Gastrocnemius medialis (tissue), 4 donors: Measurements from ENCODE around the gene NR1I2. TPM values are rescaled to one million over a fixed set of nuclear protein-coding genes. Genes with fewer than 3 reads are reported as not detected.

ENCODE experiments used
- ATAC-seq, 2 donors: fragments of 150-250 bp; one replicate each; pipeline ENCODE4 v1.9.1; 2016
- DNase-seq, 2 donors: peaks; one replicate each; pipeline ENCODE4 v3.0.0-alpha.2; 2019
- H3K27ac ChIP-seq, 4 donors: fragments of 200-600 bp; sonication (generic); 1 replicate in 1 of 4; 2 replicates in 3 of 4; pipeline ENCODE4 v1.5.1; 2016 to 2018; ENCODE audit warnings: mild to moderate bottlenecking in 2 of 4, moderate library complexity in 1 of 4
- H3K27me3 ChIP-seq, 3 donors: fragments of 200-600 bp; sonication (generic) in 2 of 3; 1 replicate in 1 of 3; 2 replicates in 2 of 3; pipeline versions ENCODE4 v1.5.1 to v1.6.0; 2016 to 2019; ENCODE audit warnings: mild to moderate bottlenecking in 1 of 3, moderate library complexity in 1 of 3
- H3K36me3 ChIP-seq, 2 donors: fragments of 200-600 bp; sonication (generic) in 1 of 2; one replicate each; pipeline ENCODE4 v1.5.1; 2017 to 2018
- H3K4me1 ChIP-seq, 2 donors: fragments of 200-600 bp; sonication (generic) in 1 of 2; one replicate each; pipeline ENCODE4 v1.5.1; 2016 to 2017; ENCODE audit warnings: mild to moderate bottlenecking in 2 of 2
- H3K4me3 ChIP-seq, 4 donors: fragments of 200-600 bp; sonication (generic) in 3 of 4; 1 replicate in 1 of 4; 2 replicates in 3 of 4; pipeline ENCODE4 v1.5.1; 2016 to 2019; ENCODE audit warnings: mild to moderate bottlenecking in 2 of 4
- H3K9me3 ChIP-seq, 3 donors: fragments of 200-600 bp; sonication (generic) in 2 of 3; 1 replicate in 1 of 3; 2 replicates in 2 of 3; pipeline ENCODE4 v1.5.1; 2016 to 2019
- CTCF ChIP-seq, 5 experiments: fragments of 450-650 bp in 3 of 5; fragments of 200-600 bp in 2 of 5; sonication (generic) in 2 of 5; IDR thresholded peaks in 4 of 5; conservative IDR thresholded peaks in 1 of 5; 1 replicate in 4 of 5; 2 replicates in 1 of 5; pipeline ENCODE4 v1.5.1; 2016 to 2019; ENCODE audit warnings: antibody characterized with exemption in 5 of 5, mild to moderate bottlenecking in 3 of 5, moderate library complexity in 3 of 5
- POLR2A ChIP-seq, 2 donors: fragments of 450-650 bp; IDR thresholded peaks; one replicate each; pipeline ENCODE4 v1.6.1; 2017; ENCODE audit warnings: antibody characterized with exemption in 2 of 2, mild to moderate bottlenecking in 2 of 2, moderate library complexity in 2 of 2
- in situ Hi-C, 4 donors: fragments of 200-750 bp; cut with MboI; loops; one replicate each; pipeline versions ENCODE4 v1.15.0 to v1.8.0; 2017; ENCODE audit warnings: low sequenced_read_pairs in 4 of 4
- intact Hi-C: fragments of 100-400 bp; cut with DNase I; formaldehyde crosslinking; loops from one replicate; pipeline ENCODE4 v1.15.1; 2023; ENCODE audit warnings: low total_unique reads
- total RNA-seq, 4 donors: library from RNA; depleted of rRNA; stranded (reverse); fragments of >200 nt; gene quantifications; one replicate each; pipeline versions ENCODE4 v1.1.0 to v1.2.3, GENCODE V29; 2016

Gene NR1I2
- total RNA-seq, 4 donors from 2014 or later = 0.17 to 0.18 TPM; not detected in 2

GRCh38 chr3:119864476-119864875, 82.6 kb downstream of the NR1I2 start:
- Histone ChIP-seq H3K4me1 (peaks cover 0 to 7% of the 10 kb centered on the region in 2 donors), H3K4me3 (no peak overlapping the region), H3K9me3 (no peaks in the 10 kb centered on the region), H3K36me3 (peaks cover 0 to 13% of the 10 kb centered on the region in 2 donors), H3K27me3 (no peaks in the 10 kb centered on the region), H3K27ac (no peak overlapping the region)
- no peak for DNase-seq
- intact Hi-C loops = loop anchor here (2.0 kb wide), 1 partner anchor 76 kb away; no protein-coding TSS in a partner anchor
- TF ChIP-seq POLR2A (IDR thresholded peaks at IDR 0.05) (no peak), CTCF (IDR thresholded peaks at IDR 0.05 in 4 of 5, conservative IDR thresholded peaks at IDR 0.05 in 1 of 5) (no peak)
- in situ Hi-C loops = no loop called here
- no peak for ATAC-seq

Other genes starting within 250 kb of the NR1I2 start
- under 1 TPM in 1 of 4 donors, not detected in 3; 0.13 TPM for gene CD80, start 222.5 kb upstream of the NR1I2 start, total RNA-seq
- 10 to 100 TPM in 2 of 4 donors, 1 to 10 TPM in 2; 8.2 to 15.3 (median 10.3) TPM for gene ADPRH, start 202.6 kb upstream of the NR1I2 start, total RNA-seq
- gene PLA1A, start 184.2 kb upstream of the NR1I2 start, total RNA-seq = 1 to 10 TPM in 3 of 4 donors, under 1 TPM in 1; 0.97 to 9.6 (median 3.2) TPM
- 10 to 100 TPM in 3 of 4 donors, 1 to 10 TPM in 1; 7.8 to 38.9 (median 30.3) TPM for gene POPDC2, start 121.5 kb upstream of the NR1I2 start, total RNA-seq
- gene COX17, start 104.7 kb upstream of the NR1I2 start, total RNA-seq = 100 to 1,000 TPM in 1 of 4 donors, 10 to 100 TPM in 3; 63.4 to 146 (median 87.5) TPM
- under 1 TPM in 3 of 4 donors, not detected in 1; 0.11 to 0.36 (median 0.20) TPM for gene CFAP91, start 79.1 kb upstream of the NR1I2 start, total RNA-seq